Measurements from ENCODE around the gene ARHGEF25. TPM values are rescaled to one million over a fixed set of nuclear protein-coding genes. Genes with fewer than 3 reads are reported as not detected.

ARHGEF25 gene
- total RNA-seq, 1 experiment from 2014 or later: 20.9 TPM

GRCh38 chr12:57591782-57592325 lies 19.4 kb upstream of the ARHGEF25 start:
- DNase-seq (ENCODE audit: low spot score): no peak
- Histone ChIP-seq H3K4me3 (ENCODE audit: low read depth, low read length, poor library complexity, severe bottlenecking) (peak overlapping the region; percentile 82), H3K36me3 (ENCODE audit: insufficient read depth, low read length, poor library complexity, severe bottlenecking) (no peaks in the 10 kb centered on the region), H3K4me1 (ENCODE audit: insufficient read depth, low read length, poor library complexity, severe bottlenecking) (peaks cover 7% of the 10 kb centered on the region), H3K9me3 (ENCODE audit: low read depth, low read length, poor library complexity, severe bottlenecking) (no peaks in the 10 kb centered on the region), H3K27me3 (replicated peaks; ENCODE audit: insufficient read depth, low read depth, low read length, poor library complexity) (peaks cover under 1% of the 10 kb centered on the region), H3K27ac (ENCODE audit: low read depth, low read length, poor library complexity, severe bottlenecking) (peak overlapping the region; percentile 48)
- CTCF ChIA-PET: interaction anchor here (2.6 kb wide), 1 partner anchor 8 kb away, joined by 13 read pairs; no protein-coding TSS in a partner anchor
- intact Hi-C loops (cut with micrococcal nuclease; ENCODE audit: unreplicated experiment): no loop called here
- BruUV-seq (replicated peaks): TSS peak; percentile 49
- POLR2A ChIA-PET (ENCODE audit: low non-redundant PET): no interaction called here
- TF ChIP-seq, protein P1, sequence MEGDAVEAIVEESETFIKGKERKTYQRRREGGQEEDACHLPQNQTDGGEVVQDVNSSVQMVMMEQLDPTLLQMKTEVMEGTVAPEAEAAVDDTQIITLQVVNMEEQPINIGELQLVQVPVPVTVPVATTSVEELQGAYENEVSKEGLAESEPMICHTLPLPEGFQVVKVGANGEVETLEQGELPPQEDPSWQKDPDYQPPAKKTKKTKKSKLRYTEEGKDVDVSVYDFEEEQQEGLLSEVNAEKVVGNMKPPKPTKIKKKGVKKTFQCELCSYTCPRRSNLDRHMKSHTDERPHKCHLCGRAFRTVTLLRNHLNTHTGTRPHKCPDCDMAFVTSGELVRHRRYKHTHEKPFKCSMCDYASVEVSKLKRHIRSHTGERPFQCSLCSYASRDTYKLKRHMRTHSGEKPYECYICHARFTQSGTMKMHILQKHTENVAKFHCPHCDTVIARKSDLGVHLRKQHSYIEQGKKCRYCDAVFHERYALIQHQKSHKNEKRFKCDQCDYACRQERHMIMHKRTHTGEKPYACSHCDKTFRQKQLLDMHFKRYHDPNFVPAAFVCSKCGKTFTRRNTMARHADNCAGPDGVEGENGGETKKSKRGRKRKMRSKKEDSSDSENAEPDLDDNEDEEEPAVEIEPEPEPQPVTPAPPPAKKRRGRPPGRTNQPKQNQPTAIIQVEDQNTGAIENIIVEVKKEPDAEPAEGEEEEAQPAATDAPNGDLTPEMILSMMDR (conservative IDR thresholded peaks at IDR 0.05; ENCODE audit: low read depth, low read length): no peak
- TF ChIP-seq EZH2 (IDR thresholded peaks at IDR 0.05; ENCODE audit: borderline replicate concordance, low read depth, low read length, poor library complexity, severe bottlenecking): no peak

DNA sequence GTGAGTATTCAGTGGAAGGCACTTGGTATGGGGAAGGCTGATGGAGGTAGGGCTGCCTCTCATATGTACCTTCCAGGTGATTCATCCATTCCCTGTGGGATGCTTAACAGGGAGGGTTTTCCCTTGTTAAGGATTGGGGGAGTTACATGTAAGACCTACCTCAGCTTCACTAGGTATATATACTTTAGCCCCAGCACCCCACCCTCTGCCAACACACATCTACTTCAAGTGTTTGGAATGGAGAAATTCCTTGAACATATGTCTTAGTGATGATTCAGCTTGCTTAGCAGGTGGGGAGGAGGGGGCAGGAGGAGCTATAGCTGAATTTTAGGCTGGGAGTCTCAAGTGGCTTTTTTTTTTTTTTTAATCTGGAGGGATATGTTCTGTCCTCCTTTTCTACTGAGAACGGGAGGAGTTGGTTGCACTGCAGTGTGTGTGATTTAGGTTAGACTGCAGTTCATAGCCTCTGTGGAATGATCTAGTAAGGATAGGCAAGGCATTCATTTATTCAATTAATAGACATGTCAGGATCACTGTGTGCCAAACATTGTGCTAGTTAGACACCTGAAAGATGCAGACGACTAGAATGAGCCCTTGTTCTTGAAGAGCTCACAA lies 18.6 kb upstream of the ARHGEF25 start:
- Histone ChIP-seq H3K36me3 (ENCODE audit: insufficient read depth, low read length, poor library complexity, severe bottlenecking) (no peaks in the 10 kb centered on the region), H3K4me1 (ENCODE audit: insufficient read depth, low read length, poor library complexity, severe bottlenecking) (peaks cover 7% of the 10 kb centered on the region), H3K9me3 (ENCODE audit: low read depth, low read length, poor library complexity, severe bottlenecking) (no peaks in the 10 kb centered on the region), H3K27ac (ENCODE audit: low read depth, low read length, poor library complexity, severe bottlenecking) (no peak overlapping the region), H3K27me3 (replicated peaks; ENCODE audit: insufficient read depth, low read depth, low read length, poor library complexity) (no peaks in the 10 kb centered on the region), H3K4me3 (ENCODE audit: low read depth, low read length, poor library complexity, severe bottlenecking) (no peak overlapping the region)
- intact Hi-C loops (cut with micrococcal nuclease; ENCODE audit: unreplicated experiment): no loop called here
- ChIA-PET POLR2A (ENCODE audit: low non-redundant PET) (no interaction called here), CTCF (interaction anchor here (0.6 to 2.6 kb wide), 2 partner anchors 9 to 465 kb away, joined by 4 to 13 read pairs; no protein-coding TSS in a partner anchor)
- no peak for DNase-seq (ENCODE audit: low spot score)
- BruUV-seq (replicated peaks): no TSS peak
- TF ChIP-seq, protein P1 (conservative IDR thresholded peaks at IDR 0.05; ENCODE audit: low read depth, low read length): no peak
- no peak for TF ChIP-seq EZH2 (IDR thresholded peaks at IDR 0.05; ENCODE audit: borderline replicate concordance, low read depth, low read length, poor library complexity, severe bottlenecking)

- CTCF ChIA-PET: interaction anchor here (0.6 to 2.6 kb wide), 2 partner anchors 10 to 465 kb away, joined by 4 to 13 read pairs; no protein-coding TSS in a partner anchor
- Histone ChIP-seq H3K9me3 (ENCODE audit: low read depth, low read length, poor library complexity, severe bottlenecking) (no peaks in the 10 kb centered on the region), H3K27ac (ENCODE audit: low read depth, low read length, poor library complexity, severe bottlenecking) (no peak overlapping the region), H3K4me1 (ENCODE audit: insufficient read depth, low read length, poor library complexity, severe bottlenecking) (peaks cover 7% of the 10 kb centered on the region), H3K4me3 (ENCODE audit: low read depth, low read length, poor library complexity, severe bottlenecking) (no peak overlapping the region), H3K36me3 (ENCODE audit: insufficient read depth, low read length, poor library complexity, severe bottlenecking) (no peaks in the 10 kb centered on the region), H3K27me3 (replicated peaks; ENCODE audit: insufficient read depth, low read depth, low read length, poor library complexity) (no peaks in the 10 kb centered on the region)
- no TSS peak for BruUV-seq (replicated peaks)
- intact Hi-C loops (cut with micrococcal nuclease; ENCODE audit: unreplicated experiment): no loop called here
- DNase-seq (ENCODE audit: low spot score): no peak
- POLR2A ChIA-PET (ENCODE audit: low non-redundant PET): no interaction called here
- TF ChIP-seq, protein P1 (conservative IDR thresholded peaks at IDR 0.05; ENCODE audit: low read depth, low read length): no peak
- no peak for TF ChIP-seq EZH2 (IDR thresholded peaks at IDR 0.05; ENCODE audit: borderline replicate concordance, low read depth, low read length, poor library complexity, severe bottlenecking)
Measured at GRCh38 chr12:57593187-57593586, 18.0 kb upstream of the ARHGEF25 start.
